Natural killer cell treated with Interleukin-12 subunit alpha and Interleukin-12 subunit beta and Interleukin-15 and Interleukin-18, amount 100 ng/mL, for 72 hours (primary cell): ENCODE data around the gene DAGLB. TPM values are rescaled to one million over a fixed set of nuclear protein-coding genes. Genes with fewer than 3 reads are reported as not detected.
A peak's percentile ranks its signal among the peaks of the same experiment; 100 is the strongest.
"Not testable (repeated sequence)": the region's sequence is repeated elsewhere in the genome, so short reads cannot be mapped to it uniquely, and the experiment has no call there.

Experiments
- ATAC-seq, 2 donors: fragments of 150-1000 bp; cut with Tn5 transposase in 1 of 2; sonication (Bioruptor Pico), chemical (Tn5 transposase) in 1 of 2; 2 replicates each; pipeline ENCODE4 v1.10.0; 2021
- DNase-seq: peaks from one replicate; pipeline ENCODE4 v3.0.0; 2022; ENCODE audit warnings: low spot score
- H3K27ac Mint-ChIP-seq, 2 donors: 1 replicate in 1 of 2; 2 replicates in 1 of 2; pipeline ENCODE4 v1.8.0; 2022; ENCODE audit warnings: mixed read lengths in 2 of 2, mild to moderate bottlenecking in 1 of 2, moderate library complexity in 1 of 2
- H3K27me3 Mint-ChIP-seq, 2 donors: 1 replicate in 1 of 2; 2 replicates in 1 of 2; pipeline ENCODE4 v1.8.0; 2022; ENCODE audit warnings: mixed read lengths in 2 of 2
- H3K36me3 Mint-ChIP-seq: one replicate; pipeline ENCODE4 v1.8.0; 2022; ENCODE audit warnings: mixed read lengths
- H3K4me1 Mint-ChIP-seq, 2 donors: 1 replicate in 1 of 2; 2 replicates in 1 of 2; pipeline ENCODE4 v1.8.0; 2022; ENCODE audit warnings: low read depth in 2 of 2, mixed read lengths in 2 of 2, mild to moderate bottlenecking in 1 of 2
- H3K4me3 Mint-ChIP-seq: one replicate; pipeline ENCODE4 v1.8.0; 2022; ENCODE audit warnings: mixed read lengths
- H3K9me3 Mint-ChIP-seq: 2 replicates; pipeline ENCODE4 v1.8.0; 2022; ENCODE audit warnings: mixed read lengths
- total RNA-seq, 2 donors: library from RNA; stranded (reverse); gene quantifications; one replicate each; pipeline ENCODE4 v1.2.3, GENCODE V29; 2022

The DAGLB gene
- total RNA-seq, 2 donors from 2014 or later, result 19.6 to 30.6 TPM

DNA sequence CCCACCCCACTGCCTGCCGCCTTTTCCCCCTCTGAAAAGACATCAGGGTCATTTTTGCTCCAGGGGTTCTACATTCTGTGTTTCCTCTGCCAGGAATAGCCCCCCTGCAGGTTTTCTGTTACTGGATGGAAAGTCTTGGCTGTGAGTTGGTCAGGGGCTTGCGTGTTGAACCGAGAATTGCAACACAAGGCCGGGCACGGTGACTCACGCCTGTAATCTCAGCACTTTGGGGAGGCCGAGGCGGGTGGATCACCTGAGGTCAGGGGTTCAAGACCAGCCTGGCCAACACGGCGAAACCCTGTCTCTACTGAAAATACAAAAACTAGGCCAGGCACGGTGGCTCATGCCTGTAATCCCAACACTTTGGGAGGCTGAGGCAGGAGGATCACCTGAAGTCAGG is 2.1 kb upstream of the DAGLB start:
- not testable (repeated sequence) for ATAC-seq, H3K27me3 Mint-ChIP-seq, DNase-seq, H3K4me3 Mint-ChIP-seq, H3K9me3 Mint-ChIP-seq, H3K36me3 Mint-ChIP-seq
- peaks cover 10 to 15% of the 10 kb centered on the region in 2 donors for H3K4me1 Mint-ChIP-seq
- H3K27ac Mint-ChIP-seq, result peak overlapping the region in 1 of 2 donors; percentile 35

DNA sequence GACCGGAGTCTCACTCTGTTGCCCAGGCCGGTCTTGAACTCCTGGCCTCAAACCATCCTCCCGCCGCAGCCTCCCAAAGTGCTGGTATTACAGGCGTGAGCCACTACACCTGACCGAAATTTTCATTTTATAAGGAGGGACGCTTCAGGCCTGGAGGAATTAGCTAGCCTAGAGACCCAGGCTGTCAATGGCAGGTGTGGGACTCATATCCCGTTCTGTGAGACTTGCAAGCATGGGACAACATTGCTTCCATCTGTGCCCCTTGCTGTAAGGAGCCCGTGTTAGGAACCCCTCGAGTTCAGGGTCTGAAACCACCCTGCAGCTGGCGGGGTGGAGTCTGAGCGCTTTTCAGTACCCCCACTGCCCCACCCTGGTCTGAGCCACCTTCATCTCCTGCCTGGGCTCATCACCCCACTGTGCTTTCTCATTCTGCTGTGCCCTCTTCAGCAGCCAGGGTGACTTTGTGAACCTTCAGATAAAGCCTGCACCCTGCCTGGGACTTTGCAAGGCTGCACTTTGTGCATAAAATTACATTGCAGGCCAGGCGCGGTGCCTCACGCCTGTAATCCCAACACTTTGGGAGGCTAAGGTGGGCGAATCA is 1.3 kb upstream of the DAGLB start:
- ATAC-seq, result no peak
- no peak for DNase-seq
- peak overlapping the region in 1 of 2 donors; percentile 35 for H3K27ac Mint-ChIP-seq
- H3K4me3 Mint-ChIP-seq, result peak overlapping the region; percentile 56
- peaks cover 9% of the 10 kb centered on the region for H3K36me3 Mint-ChIP-seq
- no peaks in the 10 kb centered on the region for H3K27me3 Mint-ChIP-seq
- H3K9me3 Mint-ChIP-seq, result no peaks in the 10 kb centered on the region
- H3K4me1 Mint-ChIP-seq, result peaks cover 10 to 15% of the 10 kb centered on the region in 2 donors

GRCh38 chr7:6446838-6447580 is 745 bp downstream of the DAGLB start:
- no peaks in the 10 kb centered on the region for H3K9me3 Mint-ChIP-seq
- peaks cover 20 to 24% of the 10 kb centered on the region in 2 donors for H3K4me1 Mint-ChIP-seq
- peak overlapping the region; percentile 93 to 99 for H3K27ac Mint-ChIP-seq
- H3K36me3 Mint-ChIP-seq, result peaks cover 19% of the 10 kb centered on the region
- H3K27me3 Mint-ChIP-seq, result no peaks in the 10 kb centered on the region
- H3K4me3 Mint-ChIP-seq, result peak overlapping the region; percentile 94
- DNase-seq, result no peak
- ATAC-seq, result peak in 1 of 2 donors; percentile 42

GRCh38 chr7:6444516-6445269 is 3.1 kb downstream of the DAGLB start:
- ATAC-seq, result no peak
- H3K36me3 Mint-ChIP-seq, result peaks cover 20% of the 10 kb centered on the region

DNA sequence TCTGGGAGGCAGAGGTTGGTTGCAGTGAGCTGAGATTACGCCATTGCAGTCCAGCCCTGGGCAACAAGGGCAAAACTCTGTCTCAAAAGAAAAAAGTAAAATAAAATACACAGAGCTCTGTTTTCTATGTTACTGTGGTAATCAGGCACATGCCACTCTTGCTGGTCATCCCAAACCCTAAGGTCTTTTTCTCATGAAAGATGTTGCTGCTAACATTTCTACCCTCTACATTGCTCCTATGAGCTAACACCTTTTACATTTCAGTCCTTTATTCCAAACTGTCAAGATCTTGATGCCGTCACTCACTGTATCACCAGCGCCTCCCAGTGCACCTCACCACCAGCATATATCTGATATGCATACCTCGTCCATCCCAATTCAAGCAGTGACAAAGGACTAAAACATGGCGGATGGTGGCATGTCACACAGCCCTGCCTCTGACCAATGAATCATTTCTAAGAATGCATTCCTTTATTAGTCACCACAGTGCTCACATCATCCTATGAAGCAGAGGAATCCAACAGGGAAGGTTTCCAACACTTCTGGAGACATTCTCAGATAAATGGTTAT is 4.3 kb downstream of the DAGLB start:
- Mint-ChIP-seq H3K36me3 (peaks cover 20% of the 10 kb centered on the region), H3K9me3 (no peaks in the 10 kb centered on the region), H3K27ac (no peak overlapping the region), H3K4me3 (no peak overlapping the region), H3K4me1 (peaks cover 22 to 25% of the 10 kb centered on the region in 2 donors), H3K27me3 (no peaks in the 10 kb centered on the region)
- ATAC-seq, result no peak
- DNase-seq, result no peak

More at GRCh38 chr7:6444516-6445269, 3.1 kb downstream of the DAGLB start:
- Mint-ChIP-seq H3K27me3 (no peaks in the 10 kb centered on the region), H3K4me3 (no peak overlapping the region), H3K4me1 (peaks cover 22 to 25% of the 10 kb centered on the region in 2 donors), H3K9me3 (no peaks in the 10 kb centered on the region), H3K27ac (no peak overlapping the region)
- DNase-seq, result no peak

GRCh38 chr7:6442114-6442513 is 5.6 kb downstream of the DAGLB start:
- ATAC-seq (no peak), DNase-seq (no peak)
- Mint-ChIP-seq H3K27ac (no peak overlapping the region), H3K4me3 (no peak overlapping the region), H3K27me3 (no peaks in the 10 kb centered on the region), H3K36me3 (peaks cover 20% of the 10 kb centered on the region), H3K9me3 (no peaks in the 10 kb centered on the region), H3K4me1 (peaks cover 21 to 22% of the 10 kb centered on the region in 2 donors)

DNA sequence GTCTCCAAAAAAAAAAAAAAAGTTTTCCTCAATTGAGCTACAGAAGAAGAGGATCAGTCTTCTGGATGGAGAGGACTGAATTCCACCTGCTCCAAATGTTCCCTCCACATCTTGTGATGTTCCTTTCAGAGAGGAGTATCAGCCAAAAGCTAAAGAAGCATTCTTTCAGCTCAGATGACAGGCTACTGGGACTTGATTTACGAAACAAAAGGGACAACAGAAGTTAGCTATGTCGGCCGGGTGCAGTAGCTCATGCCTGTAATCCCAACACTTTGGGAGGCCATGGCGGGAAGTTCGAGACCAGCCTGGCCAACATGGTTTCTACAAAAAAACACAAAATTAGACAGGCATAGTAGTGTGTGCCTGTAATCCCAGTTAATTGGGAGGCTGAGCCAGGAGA is 7.4 kb downstream of the DAGLB start:
- Mint-ChIP-seq H3K4me3 (no peak overlapping the region), H3K9me3 (no peaks in the 10 kb centered on the region), H3K36me3 (peaks cover 20% of the 10 kb centered on the region), H3K4me1 (peaks cover 24 to 30% of the 10 kb centered on the region in 2 donors), H3K27me3 (no peaks in the 10 kb centered on the region), H3K27ac (no peak overlapping the region)
- ATAC-seq, result no peak
- no peak for DNase-seq

DNA sequence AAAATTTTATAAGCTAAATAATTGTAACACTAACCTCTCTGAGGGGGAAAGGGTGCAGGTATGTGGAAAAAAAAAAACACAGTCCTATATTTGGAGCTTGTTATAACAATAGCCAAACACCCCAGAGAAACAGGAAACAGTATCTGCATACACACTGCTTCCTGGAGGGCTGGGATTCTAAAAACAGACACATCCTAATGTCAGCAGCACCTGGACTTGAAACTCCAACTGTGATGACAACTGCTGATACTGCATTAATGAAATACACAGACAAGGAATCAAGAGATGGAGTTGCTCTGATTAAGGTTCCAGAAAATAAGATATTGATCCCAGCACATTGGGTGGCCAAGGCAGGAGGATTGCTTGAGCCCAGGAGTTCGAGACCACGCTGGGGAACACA is 9.3 kb downstream of the DAGLB start:
- no peak for ATAC-seq
- H3K4me1 Mint-ChIP-seq, result peaks cover 19 to 23% of the 10 kb centered on the region in 2 donors
- peaks cover 8% of the 10 kb centered on the region for H3K36me3 Mint-ChIP-seq
- no peaks in the 10 kb centered on the region for H3K9me3 Mint-ChIP-seq
- no peak overlapping the region for H3K4me3 Mint-ChIP-seq
- H3K27ac Mint-ChIP-seq, result no peak overlapping the region
- no peak for DNase-seq
- H3K27me3 Mint-ChIP-seq, result no peaks in the 10 kb centered on the region

DNA sequence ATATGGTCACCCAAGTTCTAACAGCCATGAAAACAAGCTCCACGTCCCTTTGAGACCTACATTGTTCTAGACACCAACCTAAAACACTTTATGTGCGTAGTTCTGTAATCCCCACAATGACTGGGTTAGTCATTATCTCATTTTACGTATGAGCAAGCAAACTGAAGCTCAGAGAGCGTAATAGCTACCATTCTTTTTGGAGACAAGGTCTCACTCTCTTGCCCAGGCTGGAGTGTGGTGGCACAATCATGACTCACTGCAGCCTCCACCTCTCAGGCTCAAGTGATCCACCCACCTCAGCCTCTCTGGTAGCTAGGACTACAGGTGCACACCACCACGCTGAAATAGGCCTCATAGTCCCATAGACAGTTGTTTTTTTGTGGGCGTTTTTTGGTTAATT is 10.5 kb downstream of the DAGLB start:
- Mint-ChIP-seq H3K36me3 (peaks cover 3% of the 10 kb centered on the region), H3K27me3 (no peaks in the 10 kb centered on the region), H3K27ac (no peak overlapping the region), H3K9me3 (no peaks in the 10 kb centered on the region), H3K4me3 (no peak overlapping the region), H3K4me1 (peaks cover 15 to 18% of the 10 kb centered on the region in 2 donors)
- DNase-seq, result no peak
- ATAC-seq, result peak in 1 of 2 donors; percentile 18

DNA sequence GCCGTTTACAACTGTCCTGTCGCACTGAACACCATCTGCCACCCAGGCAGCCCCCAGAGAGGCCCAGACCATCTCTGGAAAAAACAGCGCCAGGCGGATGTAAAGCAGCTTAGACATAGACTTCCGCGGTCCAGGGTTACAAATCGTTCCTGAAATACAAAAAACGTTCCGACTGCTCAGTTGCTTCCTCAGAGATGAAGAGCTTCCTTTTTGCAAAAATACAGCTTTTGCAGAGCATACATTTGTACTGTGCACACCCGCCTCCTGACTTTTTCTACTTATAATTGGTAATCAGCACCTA is 11.4 kb downstream of the DAGLB start:
- H3K4me3 Mint-ChIP-seq, result peak overlapping the region; percentile 59
- no peaks in the 10 kb centered on the region for H3K27me3 Mint-ChIP-seq
- DNase-seq, result no peak
- no peak for ATAC-seq
- no peaks in the 10 kb centered on the region for H3K9me3 Mint-ChIP-seq
- H3K36me3 Mint-ChIP-seq, result no peaks in the 10 kb centered on the region
- peaks cover 12 to 15% of the 10 kb centered on the region in 2 donors for H3K4me1 Mint-ChIP-seq
- peak overlapping the region; percentile 49 to 71 for H3K27ac Mint-ChIP-seq

GRCh38 chr7:6435486-6436384 is 12.0 kb downstream of the DAGLB start:
- peak overlapping the region; percentile 49 to 71 for H3K27ac Mint-ChIP-seq
- no peaks in the 10 kb centered on the region for H3K9me3 Mint-ChIP-seq
- peak overlapping the region; percentile 59 for H3K4me3 Mint-ChIP-seq
- DNase-seq (peak; percentile 83), ATAC-seq (peak; percentile 91)
- no peaks in the 10 kb centered on the region for H3K36me3 Mint-ChIP-seq
- H3K4me1 Mint-ChIP-seq, result peaks cover 12 to 15% of the 10 kb centered on the region in 2 donors
- no peaks in the 10 kb centered on the region for H3K27me3 Mint-ChIP-seq

GRCh38 chr7:6433784-6434615 is 13.8 kb downstream of the DAGLB start:
- no peak overlapping the region for H3K4me3 Mint-ChIP-seq
- ATAC-seq (no peak), DNase-seq (no peak)
- H3K27me3 Mint-ChIP-seq, result no peaks in the 10 kb centered on the region
- peak overlapping the region in 1 of 2 donors; percentile 57 for H3K27ac Mint-ChIP-seq
- no peaks in the 10 kb centered on the region for H3K36me3 Mint-ChIP-seq
- H3K9me3 Mint-ChIP-seq, result no peaks in the 10 kb centered on the region
- H3K4me1 Mint-ChIP-seq, result peaks cover 12 to 15% of the 10 kb centered on the region in 2 donors
